Upper lobe of left lung (tissue), 6 donors: ENCODE results near the gene VAMP2. TPM values are rescaled to one million over a fixed set of nuclear protein-coding genes. Genes with fewer than 3 reads are reported as not detected.

Experiments
- ATAC-seq, 2 donors: fragments of 200-7000 bp; cut with Tn5 transposase; one replicate each; pipeline ENCODE4 v1.9.1; 2022; ENCODE audit warnings: mild to moderate bottlenecking in 2 of 2, moderate library complexity in 2 of 2; ENCODE audit not compliant: low FRiP score in 2 of 2
- DNase-seq, 2 donors: peaks; one replicate each; pipeline ENCODE4 v3.0.0-alpha.2; 2019 to 2020
- H3K27ac ChIP-seq, 4 donors: fragments of 200-600 bp; sonication (generic); one replicate each; pipeline ENCODE4 v1.5.1; 2016 to 2019
- H3K27me3 ChIP-seq, 4 donors: fragments of 200-600 bp; sonication (generic); one replicate each; pipeline ENCODE4 v1.5.1; 2017 to 2019
- H3K36me3 ChIP-seq, 4 donors: fragments of 200-600 bp; sonication (generic); one replicate each; pipeline ENCODE4 v1.5.1; 2016 to 2019
- H3K4me1 ChIP-seq, 4 donors: fragments of 200-600 bp; sonication (generic); one replicate each; pipeline ENCODE4 v1.5.1; 2018 to 2019
- H3K4me3 ChIP-seq, 4 donors: fragments of 200-600 bp; sonication (generic); one replicate each; pipeline ENCODE4 v1.5.1; 2017 to 2019; ENCODE audit warnings: mild to moderate bottlenecking in 2 of 4, moderate library complexity in 1 of 4
- H3K9me3 ChIP-seq, 4 donors: fragments of 200-600 bp; sonication (generic); one replicate each; pipeline ENCODE4 v1.5.1; 2018 to 2019
- EP300 ChIP-seq, 4 donors: sonication (generic); formaldehyde crosslinking; IDR thresholded peaks; one replicate each; pipeline ENCODE4 v1.5.1; 2017; ENCODE audit warnings: antibody characterized with exemption in 4 of 4, control low read depth in 2 of 4
- POLR2A ChIP-seq, 4 donors: fragments of 450-650 bp; IDR thresholded peaks; one replicate each; pipeline ENCODE4 v1.5.1; 2016 to 2017; ENCODE audit warnings: antibody characterized with exemption in 4 of 4, mild to moderate bottlenecking in 2 of 4
- POLR2AphosphoS5 ChIP-seq, 2 donors: sonication (generic); formaldehyde crosslinking; IDR thresholded peaks; one replicate each; pipeline ENCODE4 v1.5.1; 2017; ENCODE audit warnings: antibody characterized with exemption in 2 of 2
- WGBS, 2 donors: methylation state at CpG; one replicate each; pipeline ENCODE4 v1.1.5; 2017 to 2018; 5-methylcytosine and 5-hydroxymethylcytosine counted together
- total RNA-seq, 6 donors: library from RNA; depleted of rRNA in 4 of 6; stranded (reverse); fragments of >200 nt in 4 of 6; gene quantifications; one replicate each; pipeline versions ENCODE4 v1.1.0 to v1.2.1, GENCODE V29; 2016 to 2021
- TF ChIP-seq, protein P1 (sequence below), 6 experiments: fragments of 450-650 bp in 4 of 6; fragments of 200-600 bp in 2 of 6; sonication (generic) in 2 of 6; IDR thresholded peaks; one replicate each; pipeline ENCODE4 v1.5.1; 2016 to 2019; ENCODE audit warnings: antibody characterized with exemption in 6 of 6
- donor health status: DM: no; HTN: no; CAD: no; lungs with moderate emphysema.
- donor health status: DM: no; HTN: yes; CAD: no; lungs with severe emphysema.

The VAMP2 gene
- total RNA-seq, 6 donors from 2014 or later: 27.2 to 75.8 (median 49.8) TPM

DNA sequence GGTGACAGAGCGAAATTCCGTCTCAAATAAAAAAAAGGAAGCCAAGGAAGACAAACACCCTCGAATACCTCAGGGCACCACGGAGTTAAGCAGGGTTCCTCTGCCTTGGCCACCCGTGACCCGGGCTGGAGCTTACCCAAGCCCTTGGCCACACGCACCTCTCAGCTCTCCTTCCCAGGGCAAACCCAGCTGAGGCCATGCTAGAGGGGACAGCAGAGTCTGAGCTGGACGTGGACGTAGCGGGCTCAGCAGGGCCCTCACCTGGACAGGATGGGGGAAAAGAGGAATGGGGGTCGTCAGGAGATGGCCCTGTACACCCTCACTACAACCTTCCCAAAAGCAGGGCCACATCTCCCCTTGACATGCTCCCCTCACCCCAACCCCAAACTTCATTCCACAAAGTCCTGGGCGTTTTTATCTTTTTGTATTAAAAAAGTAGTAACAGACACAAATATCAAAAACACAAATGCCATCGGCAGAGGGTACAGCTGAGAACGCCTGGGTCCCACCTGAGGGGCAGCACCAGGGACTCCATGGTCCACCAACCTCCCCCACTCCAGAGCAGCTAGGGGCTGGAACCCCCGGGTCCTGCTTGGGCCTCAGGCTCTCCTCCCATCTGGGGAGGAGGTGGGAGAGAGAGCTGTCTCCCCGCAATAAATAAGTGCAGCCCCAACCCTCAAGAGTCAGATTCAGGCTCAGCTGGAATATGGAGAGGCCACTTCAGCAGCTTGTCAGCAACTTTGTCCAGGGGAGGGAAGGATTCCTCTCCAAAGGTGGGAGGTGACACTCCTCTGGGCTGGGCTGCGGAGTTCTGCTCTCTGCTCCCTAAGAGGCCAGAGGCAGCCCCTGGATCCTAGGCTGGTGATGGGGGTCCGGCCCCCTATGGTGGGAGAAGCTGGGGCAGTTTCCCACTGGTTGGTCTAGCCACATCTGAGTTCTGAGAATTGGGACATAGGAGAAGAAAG is 22.4 kb downstream of the VAMP2 start:
- Histone ChIP-seq H3K4me1 (peaks cover 16 to 42% (median 27%) of the 10 kb centered on the region in 4 donors), H3K27ac (peak overlapping the region; percentile 62 to 87 (median 76)), H3K4me3 (no peak overlapping the region), H3K27me3 (no peaks in the 10 kb centered on the region), H3K9me3 (no peaks in the 10 kb centered on the region), H3K36me3 (peaks cover 47 to 62% (median 60%) of the 10 kb centered on the region in 4 donors)
- WGBS, 2 donors: 77 to 78% methylated on average over 15 to 17 of the region's 18 CpGs
- no peak for ATAC-seq
- TF ChIP-seq, protein P1, sequence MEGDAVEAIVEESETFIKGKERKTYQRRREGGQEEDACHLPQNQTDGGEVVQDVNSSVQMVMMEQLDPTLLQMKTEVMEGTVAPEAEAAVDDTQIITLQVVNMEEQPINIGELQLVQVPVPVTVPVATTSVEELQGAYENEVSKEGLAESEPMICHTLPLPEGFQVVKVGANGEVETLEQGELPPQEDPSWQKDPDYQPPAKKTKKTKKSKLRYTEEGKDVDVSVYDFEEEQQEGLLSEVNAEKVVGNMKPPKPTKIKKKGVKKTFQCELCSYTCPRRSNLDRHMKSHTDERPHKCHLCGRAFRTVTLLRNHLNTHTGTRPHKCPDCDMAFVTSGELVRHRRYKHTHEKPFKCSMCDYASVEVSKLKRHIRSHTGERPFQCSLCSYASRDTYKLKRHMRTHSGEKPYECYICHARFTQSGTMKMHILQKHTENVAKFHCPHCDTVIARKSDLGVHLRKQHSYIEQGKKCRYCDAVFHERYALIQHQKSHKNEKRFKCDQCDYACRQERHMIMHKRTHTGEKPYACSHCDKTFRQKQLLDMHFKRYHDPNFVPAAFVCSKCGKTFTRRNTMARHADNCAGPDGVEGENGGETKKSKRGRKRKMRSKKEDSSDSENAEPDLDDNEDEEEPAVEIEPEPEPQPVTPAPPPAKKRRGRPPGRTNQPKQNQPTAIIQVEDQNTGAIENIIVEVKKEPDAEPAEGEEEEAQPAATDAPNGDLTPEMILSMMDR (IDR thresholded peaks at IDR 0.05): no peak
- no peak for TF ChIP-seq POLR2A (IDR thresholded peaks at IDR 0.05)
- TF ChIP-seq EP300 (IDR thresholded peaks at IDR 0.05): no peak
- DNase-seq: peak in 1 of 2 donors; percentile 55

DNA sequence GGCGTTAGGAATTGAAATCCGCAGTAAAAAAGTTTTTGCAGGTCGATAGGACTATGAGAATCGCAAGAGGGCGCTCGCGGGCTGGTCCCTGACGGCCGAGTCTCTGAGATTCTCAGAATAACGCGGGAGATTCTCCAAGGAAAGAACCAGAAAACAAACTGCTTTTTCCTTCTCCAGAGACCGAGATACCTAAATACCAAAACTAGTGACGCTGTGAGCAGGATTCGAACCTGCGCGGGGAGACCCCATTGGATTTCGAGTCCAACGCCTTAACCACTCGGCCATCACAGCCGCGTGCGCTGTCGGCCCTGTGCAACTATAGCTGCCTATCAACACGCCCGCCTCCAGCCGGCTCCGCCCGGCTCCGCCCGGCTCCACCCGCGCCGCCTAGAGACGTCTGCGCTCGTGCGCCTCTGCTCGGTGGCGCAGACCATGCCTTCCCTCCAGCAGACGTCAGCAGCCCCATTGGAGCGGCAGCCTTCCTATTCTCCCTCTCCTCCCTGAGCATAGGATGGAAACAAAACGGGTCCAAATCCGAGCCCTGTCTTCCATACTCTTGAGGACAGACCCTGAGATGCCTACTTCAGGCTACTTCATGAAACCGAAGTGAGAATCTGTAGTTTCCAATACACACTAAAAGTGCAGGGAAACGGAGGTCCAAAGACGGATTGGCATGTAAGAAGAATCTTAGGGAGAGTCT is 23.9 kb downstream of the VAMP2 start:
- peaks cover 16 to 42% (median 27%) of the 10 kb centered on the region in 4 donors for H3K4me1 ChIP-seq
- peak; percentile 91 to 95 for ATAC-seq
- no peaks in the 10 kb centered on the region for H3K27me3 ChIP-seq
- peak overlapping the region; percentile 62 to 87 (median 76) for H3K27ac ChIP-seq
- peak; percentile 91 to 99 for DNase-seq
- H3K4me3 ChIP-seq: peak overlapping the region in 3 of 4 donors; percentile 16 to 34 (median 32)
- H3K9me3 ChIP-seq: no peaks in the 10 kb centered on the region
- WGBS, 2 donors: 2 to 5% methylated on average over 19 to 46 of the region's 46 CpGs
- H3K36me3 ChIP-seq: peaks cover 33 to 46% (median 45%) of the 10 kb centered on the region in 4 donors
- TF ChIP-seq, protein P1 (IDR thresholded peaks at IDR 0.05): peak; percentile 69 to 92 (median 88)
- TF ChIP-seq POLR2AphosphoS5 (IDR thresholded peaks at IDR 0.05) (peak; percentile 79), POLR2A (IDR thresholded peaks at IDR 0.05) (peak in 3 of 4 donors; percentile 48 to 78 (median 70)), EP300 (IDR thresholded peaks at IDR 0.05) (peak in 1 of 4 donors; percentile 49)

DNA sequence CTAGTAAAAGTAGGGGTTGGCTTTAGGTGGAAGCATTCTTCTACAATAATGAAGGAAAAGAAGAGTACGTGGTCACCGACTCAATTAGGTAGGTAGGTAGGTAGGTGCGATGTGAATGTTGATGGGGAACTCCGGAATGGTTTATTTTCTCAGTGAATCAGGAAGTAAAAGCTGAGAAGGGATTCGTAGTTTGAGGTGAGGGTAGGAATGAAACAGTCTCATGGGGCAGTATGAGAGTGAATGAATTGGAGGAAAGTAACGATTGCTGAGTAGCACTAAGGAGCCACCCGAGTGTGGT is 24.4 kb downstream of the VAMP2 start:
- no peaks in the 10 kb centered on the region for H3K9me3 ChIP-seq
- no peak for DNase-seq
- 2 to 3% methylated on average over 7 of the region's 7 CpGs for WGBS, 2 donors
- no peak for ATAC-seq
- H3K27ac ChIP-seq: peak overlapping the region in 3 of 4 donors; percentile 60 to 87 (median 84)
- TF ChIP-seq EP300 (IDR thresholded peaks at IDR 0.05) (no peak), POLR2A (IDR thresholded peaks at IDR 0.05) (no peak), POLR2AphosphoS5 (IDR thresholded peaks at IDR 0.05) (no peak)
- TF ChIP-seq, protein P1 (IDR thresholded peaks at IDR 0.05): no peak
- H3K36me3 ChIP-seq: peaks cover 28 to 41% (median 40%) of the 10 kb centered on the region in 4 donors
- peaks cover 16 to 40% (median 27%) of the 10 kb centered on the region in 4 donors for H3K4me1 ChIP-seq
- no peaks in the 10 kb centered on the region for H3K27me3 ChIP-seq
- peak overlapping the region in 3 of 4 donors; percentile 16 to 34 (median 32) for H3K4me3 ChIP-seq

DNA sequence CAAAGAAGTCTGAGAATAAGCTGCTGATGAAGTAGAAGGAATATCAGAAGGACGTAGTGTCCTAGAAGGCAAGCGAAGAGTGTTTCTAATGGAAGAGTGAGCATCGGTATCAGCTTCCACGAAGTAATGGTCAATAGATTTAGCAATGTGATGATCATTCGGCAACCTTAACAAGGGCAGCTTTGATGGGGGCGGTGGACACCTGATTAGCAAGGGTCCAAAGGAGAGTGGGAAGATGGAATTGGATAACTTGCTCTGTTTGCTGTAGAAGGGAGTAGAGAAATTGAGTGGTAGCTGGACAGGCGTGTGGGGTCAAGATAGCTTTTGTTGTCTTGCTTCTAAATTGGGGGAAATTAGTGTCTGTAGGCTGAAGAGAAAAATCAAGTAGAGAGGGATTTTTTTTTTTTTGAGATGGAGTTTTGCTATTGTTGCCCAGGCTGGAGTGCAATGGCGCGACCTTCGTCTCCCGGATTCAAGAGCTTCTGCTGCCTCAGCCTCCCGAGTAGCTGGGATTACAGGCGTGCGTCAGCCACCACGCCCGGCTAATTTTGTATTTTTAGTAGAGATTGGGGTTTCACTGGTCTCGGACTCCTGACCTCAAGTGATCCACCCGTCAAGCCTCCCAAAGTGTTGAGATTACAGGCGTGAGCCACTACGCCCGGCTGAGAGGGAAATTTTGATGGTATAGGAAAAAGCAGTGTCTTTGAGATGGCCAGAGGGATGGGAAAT is 24.9 kb downstream of the VAMP2 start:
- no peaks in the 10 kb centered on the region for H3K9me3 ChIP-seq
- 30 to 38% methylated on average over 21 of the region's 21 CpGs for WGBS, 2 donors
- H3K4me1 ChIP-seq: peaks cover 16 to 35% (median 27%) of the 10 kb centered on the region in 4 donors
- H3K27ac ChIP-seq: peak overlapping the region in 3 of 4 donors; percentile 60 to 87 (median 84)
- H3K27me3 ChIP-seq: no peaks in the 10 kb centered on the region
- ATAC-seq (no peak), DNase-seq (no peak)
- peak overlapping the region in 3 of 4 donors; percentile 16 to 34 (median 32) for H3K4me3 ChIP-seq
- peaks cover 23 to 36% (median 35%) of the 10 kb centered on the region in 4 donors for H3K36me3 ChIP-seq
- TF ChIP-seq POLR2A (IDR thresholded peaks at IDR 0.05): no peak
- no peak for TF ChIP-seq POLR2AphosphoS5 (IDR thresholded peaks at IDR 0.05)
- TF ChIP-seq, protein P1 (IDR thresholded peaks at IDR 0.05): no peak
- no peak for TF ChIP-seq EP300 (IDR thresholded peaks at IDR 0.05)
